Measurements from ENCODE around the gene UBL4B.

UBL4B gene

GRCh38 chr1:110094931-110095654 is 17.1 kb upstream of the UBL4B start:
- no peak for TF ChIP-seq CTCF (conservative IDR thresholded peaks at IDR 0.05)
- no peak overlapping the region for H3K27ac ChIP-seq

- no peak for TF ChIP-seq CTCF (conservative IDR thresholded peaks at IDR 0.05)
- no peak overlapping the region for H3K27ac ChIP-seq
Measured at GRCh38 chr1:110097507-110098221, 14.6 kb upstream of the UBL4B start.

GRCh38 chr1:110098222-110099026 is 13.8 kb upstream of the UBL4B start:
- H3K27ac ChIP-seq, result no peak overlapping the region
- TF ChIP-seq CTCF (conservative IDR thresholded peaks at IDR 0.05), result no peak

GRCh38 chr1:110100335-110100734 is 11.9 kb upstream of the UBL4B start:
- TF ChIP-seq CTCF (conservative IDR thresholded peaks at IDR 0.05), result no peak
- H3K27ac ChIP-seq, result no peak overlapping the region

GRCh38 chr1:110102081-110102480 is 10.2 kb upstream of the UBL4B start:
- TF ChIP-seq CTCF (conservative IDR thresholded peaks at IDR 0.05), result no peak
- no peak overlapping the region for H3K27ac ChIP-seq

GRCh38 chr1:110106013-110106941 is 6.0 kb upstream of the UBL4B start:
- peak overlapping the region; percentile 11; the same call in 1 of the 2 replicates for H3K27ac ChIP-seq
- TF ChIP-seq CTCF (conservative IDR thresholded peaks at IDR 0.05), result peak; percentile 95
